ENCODE data around the gene EFNA1.

Gene EFNA1

GRCh38 chr1:155127105-155127966 lies at the start of gene EFNA1:
Gene EFNA1, plus strand, starts transcription at chr1:155127876. Its CDS starts 102 bp downstream, at chr1:155127978.
- no peak for DNase-seq

- no peak for DNase-seq
Observed at GRCh38 chr1:155078469-155079209, 49.0 kb upstream of the EFNA1 start, which contains the start of gene EFNA3. Gene EFNA3, plus strand, starts transcription at chr1:155078837. Its CDS starts 105 bp downstream, at chr1:155078942.

- no peak for DNase-seq
Observed at GRCh38 chr1:155079210-155079486, 48.5 kb upstream of the EFNA1 start.

GRCh38 chr1:155079487-155080311 lies 48.0 kb upstream of the EFNA1 start:
- no peak for DNase-seq

GRCh38 chr1:155080312-155081228 lies 47.1 kb upstream of the EFNA1 start:
- no peak for DNase-seq

- DNase-seq, result peak; percentile 57
Observed at GRCh38 chr1:155081472-155082300, 46.0 kb upstream of the EFNA1 start.

GRCh38 chr1:155082301-155083051 lies 45.2 kb upstream of the EFNA1 start:
- no peak for DNase-seq

GRCh38 chr1:155083052-155083541 lies 44.6 kb upstream of the EFNA1 start:
- DNase-seq, result no peak

GRCh38 chr1:155083865-155084721 lies 43.6 kb upstream of the EFNA1 start:
- DNase-seq, result no peak

GRCh38 chr1:155084722-155085503 lies 42.8 kb upstream of the EFNA1 start:
- peak; percentile 98 for DNase-seq

- no peak for DNase-seq
Observed at GRCh38 chr1:155085504-155086127, 42.1 kb upstream of the EFNA1 start.

GRCh38 chr1:155086128-155086741 lies 41.4 kb upstream of the EFNA1 start:
- peak; percentile 27 for DNase-seq

GRCh38 chr1:155086856-155087535 lies 40.7 kb upstream of the EFNA1 start:
- DNase-seq, result no peak

GRCh38 chr1:155091071-155092051 lies 36.3 kb upstream of the EFNA1 start:
- DNase-seq, result peak; percentile 74

GRCh38 chr1:155092131-155092530 lies 35.5 kb upstream of the EFNA1 start:
- DNase-seq, result no peak

- no peak for DNase-seq
Observed at GRCh38 chr1:155092641-155093040, 35.0 kb upstream of the EFNA1 start.

All from KG1 (cell line).